HG02763 (cell line): Measurements from ENCODE around the gene TPM1.

Experiments used
- ATAC-seq: cut with Tn5 transposase; IDR thresholded peaks from one replicate; pipeline ENCODE4 v1.9.1; 2021; ENCODE audit warnings: mild to moderate bottlenecking, moderate library complexity; ENCODE audit not compliant: unreplicated experiment

Gene TPM1

DNA sequence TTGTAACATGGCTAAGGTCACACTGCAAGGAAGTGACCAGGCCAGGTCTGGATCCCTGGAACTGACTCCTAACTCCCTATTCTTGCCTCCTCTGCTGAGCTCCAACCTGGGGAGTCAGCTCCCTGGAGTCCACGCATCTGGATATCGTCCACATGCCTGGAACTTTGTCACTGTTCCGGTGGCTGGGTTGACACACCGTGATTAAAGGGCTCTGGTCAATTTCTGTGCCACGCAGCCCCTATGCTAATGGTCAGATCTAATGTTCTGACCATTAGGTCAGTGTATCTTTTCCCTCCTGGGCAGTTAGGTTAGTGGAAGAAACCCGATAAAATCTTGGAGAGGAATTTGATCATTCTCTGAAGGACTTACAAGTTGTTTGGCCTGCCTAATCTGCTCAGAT lies 1.6 kb upstream of the TPM1 start:
- ATAC-seq, result no peak

DNA sequence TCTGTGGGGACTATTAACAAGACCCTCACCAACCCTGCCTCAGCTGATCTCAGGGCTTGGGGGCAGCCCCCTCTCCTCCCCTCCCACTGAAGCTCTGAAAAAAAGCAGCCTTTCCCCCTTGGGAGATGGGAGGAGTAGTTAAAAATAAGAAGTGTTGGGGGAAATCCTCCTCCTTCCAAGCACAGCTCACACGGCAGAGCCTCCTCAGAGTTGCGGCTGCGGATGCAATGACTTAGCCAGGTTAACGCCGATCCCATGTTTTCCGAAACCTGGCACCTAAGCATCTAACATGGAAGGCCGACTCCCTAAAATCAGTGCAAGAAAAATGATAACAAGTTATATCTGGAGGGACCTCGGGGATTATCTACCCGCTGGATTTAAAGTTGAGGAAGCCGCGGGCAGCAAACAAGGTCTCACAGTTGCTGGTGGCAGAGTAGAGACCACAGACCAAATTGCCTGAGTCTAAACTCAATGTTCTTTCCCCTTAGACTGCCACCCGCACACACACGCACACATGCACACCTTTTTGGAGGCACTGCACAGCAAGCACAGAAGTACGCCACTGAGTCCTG lies 1.1 kb upstream of the TPM1 start:
- ATAC-seq, result no peak

DNA sequence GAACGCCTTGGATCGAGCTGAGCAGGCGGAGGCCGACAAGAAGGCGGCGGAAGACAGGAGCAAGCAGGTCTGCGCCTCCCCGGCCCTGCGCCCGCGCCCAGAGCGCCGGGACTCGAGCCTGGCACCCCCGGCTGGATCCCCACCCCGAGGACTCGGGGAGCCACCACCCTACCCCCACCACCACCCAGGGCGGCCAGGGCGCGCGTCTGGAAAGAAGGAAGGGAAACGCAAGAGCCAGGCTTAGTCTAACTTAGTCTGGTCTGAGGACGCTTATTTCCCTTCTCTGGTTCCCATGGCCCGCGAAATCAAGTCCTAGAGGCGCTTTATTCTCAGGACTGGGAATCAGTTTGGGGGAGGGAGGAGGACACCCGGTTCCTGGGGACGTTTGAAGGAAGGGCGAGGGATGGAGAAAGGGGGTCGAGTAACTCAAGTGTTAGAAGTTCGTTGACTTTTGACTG lies 359 bp downstream of the TPM1 start:
- ATAC-seq, result no peak

DNA sequence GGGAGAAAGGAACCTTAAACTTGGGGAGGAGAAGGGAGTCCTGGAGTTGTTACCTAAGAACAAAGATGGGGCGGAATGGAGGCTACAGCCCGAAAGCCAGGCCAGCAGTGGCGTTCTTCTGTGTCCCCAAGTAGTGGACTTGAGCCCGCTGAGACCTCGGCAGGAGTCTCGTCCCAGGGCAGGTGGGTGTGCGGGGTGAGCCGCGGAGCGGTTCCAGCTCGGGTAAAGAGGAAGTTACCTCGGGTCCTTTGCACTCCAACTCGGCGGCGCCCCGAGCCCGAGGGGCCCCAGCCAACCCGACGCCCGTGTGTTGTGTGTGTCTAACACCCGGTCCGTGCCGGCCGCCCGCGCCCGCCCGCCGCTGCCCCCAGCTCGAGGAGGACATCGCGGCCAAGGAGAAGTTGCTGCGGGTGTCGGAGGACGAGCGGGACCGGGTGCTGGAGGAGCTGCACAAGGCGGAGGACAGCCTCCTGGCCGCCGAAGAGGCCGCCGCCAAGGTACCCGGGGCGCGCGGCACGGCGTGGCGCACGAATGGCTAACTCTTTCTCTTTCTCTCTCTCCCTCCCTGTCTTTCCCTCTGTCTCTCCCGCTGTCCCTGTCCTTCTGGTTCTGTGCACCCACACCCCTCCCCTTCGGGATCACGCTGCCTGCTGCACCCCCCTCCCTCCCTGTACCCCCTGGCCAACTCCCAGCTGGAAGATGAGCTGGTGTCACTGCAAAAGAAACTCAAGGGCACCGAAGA lies 959 bp downstream of the TPM1 start:
- ATAC-seq, result no peak

DNA sequence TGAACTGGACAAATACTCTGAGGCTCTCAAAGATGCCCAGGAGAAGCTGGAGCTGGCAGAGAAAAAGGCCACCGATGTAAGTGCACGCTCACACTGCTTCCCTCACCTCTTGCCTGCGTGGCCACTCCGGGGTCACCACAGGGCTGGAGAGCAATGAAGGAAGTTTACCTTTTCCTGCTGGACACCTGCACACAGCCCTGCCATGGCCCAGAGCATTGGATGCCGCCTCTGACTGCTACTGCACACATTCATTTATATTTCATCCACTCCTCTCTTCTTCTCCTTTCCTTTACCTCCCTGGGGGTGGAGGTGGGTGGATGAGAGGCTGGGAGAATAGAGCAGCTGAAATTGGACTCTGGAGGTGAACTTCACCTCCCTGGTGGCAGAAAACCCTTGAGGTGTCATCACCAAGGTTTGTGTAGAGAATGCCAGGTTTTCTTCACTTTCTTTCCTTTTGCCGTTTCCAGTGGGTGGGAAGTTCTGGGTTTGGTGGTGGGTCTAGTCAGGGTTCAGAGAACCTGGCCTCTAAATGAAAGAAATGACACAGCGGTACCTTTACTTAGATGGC lies 1.6 kb downstream of the TPM1 start:
- no peak for ATAC-seq

DNA sequence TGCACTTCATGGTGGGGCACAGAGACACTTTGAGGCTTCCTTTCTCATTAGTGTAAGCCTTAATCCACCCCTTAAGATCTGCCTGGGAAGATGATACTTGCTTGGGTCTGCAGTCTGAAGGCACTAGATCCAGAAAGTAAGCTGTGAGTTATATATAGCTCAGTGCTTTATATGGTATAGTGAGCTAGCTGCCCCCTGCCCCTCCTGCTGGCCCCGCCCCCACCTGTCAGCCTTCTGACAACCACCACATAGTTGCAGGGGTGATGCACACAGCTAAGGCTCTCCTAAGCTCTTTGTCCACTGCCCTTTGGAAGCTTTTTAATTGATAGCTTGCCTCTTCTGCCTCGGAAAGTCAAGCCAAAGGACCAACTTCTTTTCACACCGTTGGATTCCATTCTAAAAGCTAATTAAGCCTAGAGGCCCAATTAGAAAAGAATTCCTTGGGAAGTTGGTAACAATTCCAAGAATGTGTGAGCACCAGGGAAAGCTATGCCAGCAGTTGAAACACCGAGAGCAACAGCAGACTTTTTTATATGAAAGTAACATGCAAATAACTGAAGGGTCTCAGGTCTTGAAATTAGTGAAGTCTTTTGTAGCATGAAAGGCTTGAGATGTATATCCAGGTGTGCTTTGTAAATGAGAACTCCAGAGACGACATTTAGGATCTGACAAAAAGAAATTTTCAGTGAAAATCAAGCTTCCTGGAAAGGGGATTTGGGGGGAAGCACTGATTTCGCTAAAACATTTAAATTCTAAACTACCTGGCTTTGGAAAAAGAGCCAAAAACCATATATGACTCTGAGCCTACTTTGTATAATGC lies 2.3 kb downstream of the TPM1 start:
- no peak for ATAC-seq

DNA sequence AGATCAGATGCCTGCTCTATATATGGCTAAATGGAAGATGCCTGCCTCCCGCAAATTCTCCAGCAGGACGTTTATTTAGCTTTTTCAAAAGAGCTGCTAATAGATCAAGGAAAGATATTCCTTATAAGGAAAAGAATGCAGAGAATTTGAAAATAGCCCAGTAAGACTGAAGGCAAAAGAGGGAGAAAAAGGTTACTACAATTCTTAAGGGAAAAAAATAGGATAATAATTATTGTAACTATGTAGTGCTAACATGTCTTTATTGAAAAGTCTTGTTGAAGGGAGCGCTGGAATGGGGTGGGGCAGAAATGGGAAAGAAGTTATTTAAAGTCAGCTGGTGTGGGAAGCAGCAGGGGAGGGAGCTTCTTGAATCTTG lies 2.9 kb downstream of the TPM1 start:
- no peak for ATAC-seq

DNA sequence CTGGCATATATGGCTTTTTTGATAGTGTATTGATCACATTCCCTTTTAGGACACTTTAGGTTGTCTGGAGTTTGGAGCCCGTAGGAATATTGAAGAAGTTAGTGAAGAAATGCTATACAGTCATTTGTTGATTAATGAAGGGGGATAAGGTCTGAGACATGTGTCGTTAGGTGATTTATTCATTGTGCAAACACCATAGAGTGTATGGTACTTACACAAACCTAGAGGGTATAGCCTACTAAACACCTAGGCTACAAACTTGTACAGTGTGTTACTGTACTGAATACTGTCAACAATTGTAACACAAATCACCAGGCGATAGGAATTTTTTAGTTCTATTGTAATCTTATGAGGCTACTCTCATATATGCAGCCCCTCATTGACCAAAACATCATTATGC lies 3.3 kb downstream of the TPM1 start:
- no peak for ATAC-seq

DNA sequence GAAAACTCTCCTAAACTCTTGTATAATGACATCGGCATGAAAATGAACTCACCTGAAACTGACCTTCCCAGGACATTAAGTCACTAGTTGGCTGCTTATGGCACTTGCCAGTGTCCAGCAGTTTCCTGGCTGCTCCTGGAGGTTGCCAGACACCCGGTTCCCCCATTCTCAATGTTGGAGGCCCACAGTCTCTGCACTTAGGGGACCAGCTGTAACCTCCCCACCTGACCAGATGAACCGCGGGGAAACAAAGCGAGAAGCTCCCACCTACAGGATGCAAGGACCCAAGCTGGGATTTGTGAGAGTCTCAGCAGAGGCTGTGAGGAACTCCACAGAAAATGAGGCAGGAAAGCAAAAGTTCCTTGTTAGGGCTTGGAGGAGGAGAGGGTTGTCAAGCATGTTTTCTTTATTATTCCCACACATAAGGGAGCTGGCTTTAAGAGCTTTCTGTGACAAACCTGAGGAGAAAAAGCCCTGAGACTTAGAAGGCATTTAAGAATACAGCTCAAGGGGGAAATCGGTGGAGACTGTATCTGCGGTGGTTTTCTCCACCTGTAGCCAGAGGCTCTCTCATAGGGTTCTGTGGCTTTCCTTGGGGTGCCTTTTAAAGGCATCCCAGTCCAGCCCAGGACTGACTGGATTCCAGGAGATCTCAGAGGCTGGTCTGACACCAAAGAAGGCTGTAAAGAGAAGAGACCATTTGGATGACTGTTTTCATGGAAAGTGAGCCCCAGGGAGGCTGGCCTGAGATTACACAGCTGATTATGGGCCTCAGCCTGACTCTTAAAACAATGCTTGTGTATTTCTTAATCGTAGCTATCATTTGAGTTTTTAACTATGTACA lies 4.6 kb downstream of the TPM1 start:
- no peak for ATAC-seq

DNA sequence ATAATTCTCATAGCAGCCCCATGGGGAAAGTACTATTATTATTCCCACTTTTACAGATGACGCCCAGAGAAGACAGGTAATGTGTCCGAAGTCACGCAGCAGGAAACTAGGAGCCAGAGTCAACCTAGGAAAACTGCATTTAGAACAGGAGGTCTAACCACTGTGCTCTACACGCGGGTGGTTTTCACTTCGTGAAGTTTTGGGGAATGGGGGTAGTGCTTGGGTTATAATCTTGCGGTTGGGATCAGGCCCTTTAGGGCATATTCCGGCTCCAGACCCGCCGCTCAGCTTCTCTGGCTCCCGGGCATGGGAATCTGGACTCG lies 5.2 kb downstream of the TPM1 start:
- no peak for ATAC-seq

DNA sequence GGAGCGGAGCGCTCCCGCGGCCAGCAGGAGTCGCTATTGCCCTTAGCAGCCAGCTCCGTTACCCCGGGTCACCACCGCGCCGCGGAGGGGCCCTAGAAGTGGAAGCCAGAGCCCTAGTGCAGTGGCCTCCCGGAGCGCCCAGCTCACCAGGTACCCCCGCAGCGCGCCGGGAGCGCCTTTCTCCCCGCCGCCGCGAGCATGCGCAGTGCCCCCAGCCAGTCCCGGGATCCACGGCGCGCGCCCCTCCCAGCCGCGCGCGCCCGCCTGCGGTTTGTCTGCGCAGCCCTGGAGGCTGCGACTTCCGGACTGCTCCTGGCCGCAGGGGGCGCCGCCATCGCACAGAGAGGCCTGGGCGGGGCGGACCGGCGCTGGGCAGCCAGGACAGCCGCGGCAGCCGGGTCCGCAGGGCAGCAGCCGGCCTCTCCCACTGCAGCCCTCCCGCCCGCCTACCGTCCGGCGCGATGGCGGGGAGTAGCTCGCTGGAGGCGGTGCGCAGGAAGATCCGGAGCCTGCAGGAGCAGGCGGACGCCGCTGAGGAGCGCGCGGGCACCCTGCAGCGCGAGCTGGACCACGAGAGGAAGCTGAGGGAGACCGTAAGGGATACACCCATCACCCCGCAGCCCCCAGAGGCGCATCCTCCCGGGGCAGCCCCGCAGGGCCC lies 5.7 kb downstream of the TPM1 start:
- peak; percentile 83 for ATAC-seq

DNA sequence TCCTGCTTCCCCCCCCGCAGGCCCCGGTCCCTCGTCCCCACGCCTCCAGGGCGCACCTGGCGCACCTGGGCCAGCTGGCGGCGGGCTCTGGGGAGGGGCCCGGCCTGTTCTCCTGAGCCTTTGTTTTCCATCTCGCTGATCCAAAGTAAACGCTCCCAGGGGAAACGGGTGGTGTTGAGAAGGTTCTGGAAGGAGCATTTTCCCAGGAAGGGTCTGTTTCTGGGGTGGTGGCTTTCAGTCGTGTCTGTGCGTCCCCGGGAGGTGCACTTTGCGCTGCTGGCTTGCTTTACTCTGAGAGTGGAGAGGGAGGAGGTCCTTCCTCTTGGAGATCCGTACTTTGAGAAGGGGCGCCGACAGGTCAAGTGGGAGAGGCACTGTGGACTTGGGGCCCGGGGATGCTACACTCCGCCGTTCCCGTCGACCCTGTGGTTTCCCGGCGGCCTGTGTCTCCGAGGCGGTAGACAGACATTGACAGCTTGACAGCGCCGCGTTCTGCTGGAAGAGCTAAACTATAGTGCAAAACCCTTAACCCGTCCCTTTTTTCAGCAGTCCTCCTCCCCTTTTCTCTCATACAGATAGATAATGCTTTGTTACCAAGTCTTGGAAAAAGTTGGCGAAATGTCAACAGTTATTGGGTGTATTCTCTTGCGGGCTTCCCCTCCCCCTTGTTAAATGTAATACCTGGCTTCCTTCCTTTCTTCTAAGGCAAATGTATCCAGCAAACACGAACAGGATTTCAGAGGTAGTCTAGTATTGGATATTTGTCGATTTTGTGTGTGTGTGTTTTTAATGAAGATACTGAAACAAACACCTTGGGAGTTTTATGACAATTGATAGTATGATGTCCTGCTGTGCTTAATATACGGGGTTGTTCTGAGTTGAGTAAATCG lies 6.5 kb downstream of the TPM1 start:
- peak; percentile 13 for ATAC-seq

DNA sequence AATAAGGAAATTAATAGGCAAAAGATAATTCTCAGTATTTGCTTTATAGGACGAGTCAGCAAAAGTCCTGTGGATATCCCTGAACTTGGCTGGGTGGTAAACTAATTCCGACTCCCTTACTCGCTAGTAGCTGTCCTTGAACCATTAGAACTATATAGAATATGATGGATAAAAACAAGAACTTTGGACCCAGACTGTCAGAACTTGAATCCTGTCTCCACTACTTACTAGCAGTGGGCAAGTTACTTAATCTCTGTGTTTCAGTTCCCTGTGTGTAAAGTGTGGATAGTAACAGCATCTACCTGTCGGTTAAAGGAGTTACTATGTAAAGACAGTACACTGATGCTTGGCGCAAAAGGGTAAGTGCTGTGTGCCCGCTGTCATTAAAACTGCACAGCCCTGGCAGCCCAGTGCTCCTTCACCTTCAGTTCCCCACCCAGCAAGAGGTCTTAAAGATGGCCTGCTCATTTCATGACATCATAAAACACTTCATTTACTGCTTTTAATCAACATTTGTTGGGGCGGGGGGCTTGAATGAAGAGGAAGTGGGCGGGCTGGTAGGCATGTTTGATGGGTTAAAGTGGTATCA lies 7.3 kb downstream of the TPM1 start:
- ATAC-seq, result no peak

DNA sequence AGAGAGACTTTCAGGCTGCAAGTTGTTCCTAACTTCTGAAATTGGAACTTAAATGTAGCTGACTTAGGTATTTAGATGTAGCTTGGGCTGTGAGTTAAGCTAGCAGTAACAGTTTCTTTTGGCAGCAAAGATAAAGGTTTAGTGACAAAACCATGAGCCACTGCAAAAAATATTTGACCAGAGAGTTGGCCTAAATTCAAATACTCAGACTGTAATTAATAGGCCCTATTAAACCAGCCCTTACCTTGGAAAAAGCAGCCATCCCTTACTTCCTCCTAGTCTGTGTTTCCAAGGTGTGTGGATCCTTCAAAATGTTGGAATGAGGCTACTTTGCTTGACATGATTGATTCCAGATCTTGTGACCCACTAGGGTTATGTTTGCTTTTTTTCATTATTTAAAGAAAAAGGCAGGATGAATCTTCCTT lies 8.2 kb downstream of the TPM1 start:
- ATAC-seq, result no peak

DNA sequence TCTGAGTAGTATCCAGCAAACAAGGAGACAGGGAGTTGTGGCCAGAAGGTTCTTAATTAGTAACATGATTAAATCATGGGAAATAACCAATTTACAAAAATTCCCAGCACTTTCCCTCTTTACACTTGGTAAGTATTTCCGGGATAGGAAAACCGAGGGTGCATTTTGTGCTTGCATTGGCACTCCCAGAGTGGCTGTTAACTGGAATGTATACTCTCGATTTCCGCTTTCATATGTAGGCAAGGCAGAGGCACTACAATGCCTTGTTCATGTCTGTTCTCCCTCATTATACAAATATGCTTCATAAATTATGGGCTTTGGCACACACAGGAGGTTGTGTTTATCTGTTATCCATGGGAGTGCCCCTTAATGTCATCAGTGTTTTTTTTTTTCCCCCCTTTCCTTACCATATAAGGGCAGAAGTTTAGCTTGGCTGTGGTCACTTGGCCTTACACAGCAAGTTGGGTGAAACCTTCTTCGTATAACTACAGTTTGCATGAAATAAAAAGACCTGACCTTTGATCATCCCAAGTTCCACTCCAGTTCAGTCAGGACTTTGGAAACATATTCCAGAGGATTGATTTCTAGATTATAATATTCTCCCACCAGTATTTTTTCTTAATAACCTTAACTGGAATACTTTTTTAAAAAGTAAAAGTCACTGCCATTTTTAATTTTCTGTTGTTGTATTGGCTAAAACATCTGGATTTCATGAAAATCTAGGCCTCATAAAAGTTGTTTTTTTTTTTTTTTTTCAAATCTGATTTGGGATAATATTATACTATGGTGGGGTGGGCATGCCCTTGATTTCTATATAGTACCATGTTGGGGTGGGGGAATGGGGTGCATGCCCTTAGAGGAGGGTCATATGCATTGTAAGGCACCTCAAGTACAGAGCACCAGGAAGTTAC lies 8.9 kb downstream of the TPM1 start:
- no peak for ATAC-seq

DNA sequence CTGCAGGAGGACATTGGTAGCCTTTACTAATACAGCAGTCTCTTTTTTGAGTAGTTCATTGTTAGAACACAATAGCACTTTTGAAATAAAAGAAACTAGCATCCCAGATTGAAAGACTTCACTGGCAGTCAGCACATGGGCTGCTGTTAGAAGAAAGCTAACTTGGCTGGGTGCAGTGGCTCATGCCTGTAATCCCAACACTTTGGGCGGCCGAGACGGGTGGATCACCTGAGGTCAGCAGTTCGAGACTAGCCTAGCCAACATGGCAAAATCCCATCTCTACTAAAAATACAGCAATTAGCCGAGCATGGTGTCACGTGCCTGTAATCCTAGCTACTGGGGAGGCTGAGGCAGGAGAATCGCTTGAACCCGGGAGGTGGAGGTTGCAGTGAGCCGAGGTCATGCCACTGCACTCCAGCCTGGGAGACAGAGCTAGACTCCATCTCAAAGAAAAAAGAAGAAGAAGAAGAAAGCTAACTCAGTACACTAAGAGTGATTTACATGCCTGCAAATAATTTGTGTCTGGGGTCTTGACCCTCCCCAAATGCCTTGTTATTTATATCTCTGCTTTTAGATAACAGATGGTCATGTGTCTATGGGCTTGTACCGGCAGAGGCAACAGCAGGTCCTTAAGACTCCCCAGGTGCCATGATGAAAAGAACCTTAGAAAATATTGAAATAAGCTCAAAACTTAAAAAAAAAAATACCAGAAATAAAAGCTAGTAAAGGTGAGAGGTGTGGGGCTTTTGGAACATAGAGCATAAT lies 9.7 kb downstream of the TPM1 start:
- no peak for ATAC-seq

DNA sequence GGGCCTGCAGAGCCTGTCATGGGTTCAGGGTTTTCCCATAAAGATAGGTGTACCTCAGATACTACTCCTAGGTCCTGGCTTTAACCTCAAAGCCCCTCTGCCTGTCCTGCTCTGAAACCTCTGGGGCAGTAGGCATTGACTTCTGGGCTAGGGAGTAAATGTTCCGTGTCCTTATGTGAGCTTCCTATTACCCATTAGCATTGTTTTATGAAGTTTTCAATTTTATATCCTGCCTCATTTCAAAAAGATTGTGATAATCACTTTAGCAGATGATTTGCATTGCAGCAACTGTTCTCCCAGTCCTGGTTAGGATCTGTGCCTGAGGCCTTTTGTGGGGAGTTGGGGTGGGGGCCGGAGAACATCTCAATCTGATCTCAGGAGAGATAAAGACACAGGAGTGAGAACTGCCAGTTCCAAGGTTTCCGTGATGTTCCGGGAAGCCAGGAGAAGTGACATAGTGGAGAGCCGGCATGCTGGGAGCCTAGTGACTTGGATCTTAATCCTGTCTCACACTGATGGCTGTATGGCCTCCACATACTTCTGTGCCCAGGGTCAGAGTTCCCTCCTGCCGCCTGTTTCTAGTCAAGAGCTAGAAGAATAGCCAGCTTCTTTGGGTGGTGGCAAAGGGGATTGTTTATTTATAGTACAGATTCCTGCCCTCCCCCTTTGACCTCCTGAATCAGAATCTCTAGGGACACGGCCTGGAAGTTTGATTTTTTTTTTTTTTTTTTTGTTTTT lies 10.6 kb downstream of the TPM1 start:
- ATAC-seq, result no peak
